ENCODE measurements around the gene ISCA2. TPM values are rescaled to one million over a fixed set of nuclear protein-coding genes. Genes with fewer than 3 reads are reported as not detected.

The ISCA2 gene
- total RNA-seq, 1 donor from 2014 or later = 33.4 TPM

DNA sequence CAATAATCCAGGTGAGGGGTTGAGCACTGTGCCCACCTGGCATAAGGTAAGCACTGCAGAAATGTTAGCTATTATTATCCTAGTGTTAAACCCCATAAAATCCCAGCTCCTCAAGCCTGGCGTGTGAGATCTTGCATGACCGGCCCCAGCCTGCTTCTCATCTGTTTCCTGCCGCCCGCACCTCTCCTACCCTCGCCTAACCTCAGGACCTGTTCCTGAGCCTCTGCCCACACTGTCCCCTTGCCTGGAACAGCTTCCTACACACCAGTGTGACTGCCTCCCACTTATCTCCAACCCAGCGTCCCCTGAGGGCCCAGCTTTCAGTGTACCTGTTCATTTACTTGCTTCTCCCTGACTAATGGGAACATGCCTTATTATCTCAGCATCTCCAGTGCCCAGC is 24.7 kb downstream of the ISCA2 start:
- DNase-seq (ENCODE audit: extremely low spot score, unreplicated experiment) = no peak
- no peaks in the 10 kb centered on the region for H3K9me3 Mint-ChIP-seq
- H3K36me3 Mint-ChIP-seq = no peaks in the 10 kb centered on the region
- no peak overlapping the region for H3K27ac Mint-ChIP-seq
- peaks cover 6% of the 10 kb centered on the region for H3K4me1 Mint-ChIP-seq (ENCODE audit: unreplicated experiment)
- TF ChIP-seq CTCF (conservative IDR thresholded peaks at IDR 0.05) = no peak
- H3K4me3 Mint-ChIP-seq = no peak overlapping the region
- H3K27me3 Mint-ChIP-seq = no peaks in the 10 kb centered on the region

DNA sequence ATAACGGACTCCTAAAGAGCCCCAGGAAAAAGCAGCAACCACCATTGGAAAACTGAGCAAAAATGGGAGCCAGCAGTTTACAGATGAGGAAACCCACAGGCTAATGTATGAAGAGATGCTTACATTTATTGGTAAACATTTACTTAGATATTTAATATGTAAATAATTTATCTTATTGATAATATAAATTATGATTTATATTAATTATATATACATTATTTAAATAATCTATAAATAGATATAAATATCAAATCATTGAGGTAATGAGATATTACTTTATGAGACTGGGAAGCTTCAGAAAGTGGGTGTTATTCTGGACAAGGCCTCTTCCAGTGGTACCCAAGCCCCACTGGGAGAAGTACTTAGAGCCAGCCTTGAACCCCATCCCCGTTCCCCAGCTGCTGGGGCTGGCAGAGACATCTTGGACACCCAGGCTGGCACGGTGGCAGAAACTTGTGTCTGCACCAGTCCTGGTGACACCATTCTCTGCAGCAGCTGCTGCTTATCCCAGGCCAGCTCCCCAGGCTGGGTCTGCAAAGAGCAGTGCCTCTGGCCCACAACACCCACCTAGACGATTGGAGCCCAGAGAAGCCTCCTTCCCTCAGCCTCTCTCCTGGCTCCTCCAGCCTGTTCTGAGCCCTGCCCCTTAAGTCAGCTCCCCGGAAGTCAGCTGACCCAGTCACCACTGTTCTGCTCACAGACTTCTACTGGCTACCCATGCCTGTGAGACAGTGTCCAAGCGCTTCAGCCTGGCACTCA is 25.9 kb downstream of the ISCA2 start:
- Mint-ChIP-seq H3K27ac (no peak overlapping the region), H3K4me1 (ENCODE audit: unreplicated experiment) (peaks cover 6% of the 10 kb centered on the region), H3K36me3 (no peaks in the 10 kb centered on the region), H3K4me3 (no peak overlapping the region), H3K27me3 (no peaks in the 10 kb centered on the region), H3K9me3 (no peaks in the 10 kb centered on the region)
- TF ChIP-seq CTCF (conservative IDR thresholded peaks at IDR 0.05) = no peak
- DNase-seq (ENCODE audit: extremely low spot score, unreplicated experiment) = no peak

DNA sequence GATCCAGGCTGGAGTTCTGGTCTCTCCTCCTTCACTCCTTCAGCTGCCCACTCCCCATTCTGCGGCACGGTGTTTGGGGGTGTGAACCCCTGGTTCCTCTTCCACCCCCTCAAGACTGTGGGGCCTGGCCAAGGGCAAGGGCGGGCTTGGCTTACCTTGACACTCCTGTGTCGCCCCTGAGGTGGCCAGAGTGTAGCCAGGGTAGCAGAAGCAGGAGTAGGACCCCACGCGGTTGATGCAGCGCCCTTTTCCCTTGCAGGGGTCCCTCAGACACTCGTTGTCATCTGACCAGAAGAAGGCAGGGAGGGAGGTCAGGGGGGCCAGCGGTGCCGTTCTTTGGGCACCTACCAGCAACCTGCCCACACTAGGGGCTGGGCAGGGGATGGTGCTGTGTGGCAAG is 28.2 kb downstream of the ISCA2 start:
- Mint-ChIP-seq H3K27ac (no peak overlapping the region), H3K9me3 (no peaks in the 10 kb centered on the region), H3K36me3 (no peaks in the 10 kb centered on the region), H3K4me1 (ENCODE audit: unreplicated experiment) (peaks cover 11% of the 10 kb centered on the region), H3K27me3 (no peaks in the 10 kb centered on the region), H3K4me3 (no peak overlapping the region)
- no peak for TF ChIP-seq CTCF (conservative IDR thresholded peaks at IDR 0.05)
- DNase-seq (ENCODE audit: extremely low spot score, unreplicated experiment) = no peak

- TF ChIP-seq CTCF (conservative IDR thresholded peaks at IDR 0.05) = no peak
- no peak overlapping the region for H3K4me3 Mint-ChIP-seq
- no peak overlapping the region for H3K27ac Mint-ChIP-seq
- no peaks in the 10 kb centered on the region for H3K9me3 Mint-ChIP-seq
- no peaks in the 10 kb centered on the region for H3K27me3 Mint-ChIP-seq
- peaks cover 11% of the 10 kb centered on the region for H3K4me1 Mint-ChIP-seq (ENCODE audit: unreplicated experiment)
- DNase-seq (ENCODE audit: extremely low spot score, unreplicated experiment) = no peak
- no peaks in the 10 kb centered on the region for H3K36me3 Mint-ChIP-seq
These were observed 29.2 kb downstream of the ISCA2 start for GRCh38 chr14:74522740-74523139.

GRCh38 chr14:74524076-74524811 is 30.7 kb downstream of the ISCA2 start:
- Mint-ChIP-seq H3K4me1 (ENCODE audit: unreplicated experiment) (peaks cover 5% of the 10 kb centered on the region), H3K27me3 (no peaks in the 10 kb centered on the region), H3K36me3 (no peaks in the 10 kb centered on the region), H3K27ac (no peak overlapping the region), H3K9me3 (no peaks in the 10 kb centered on the region), H3K4me3 (no peak overlapping the region)
- no peak for TF ChIP-seq CTCF (conservative IDR thresholded peaks at IDR 0.05)
- DNase-seq (ENCODE audit: extremely low spot score, unreplicated experiment) = no peak

Measured in type B pancreatic cell (in vitro differentiated cells).